D721Med (cell line): Measurements from ENCODE around the gene EIF4G3.
"Not testable (repeated sequence)": the region's sequence is repeated elsewhere in the genome, so short reads cannot be mapped to it uniquely, and the experiment has no call there.

Experiments used
- DNase-seq: peaks from one replicate; pipeline ENCODE4 v3.0.0; 2011; ENCODE audit warnings: low spot score; ENCODE audit not compliant: insufficient read length
- FAIRE-seq: peaks from 2 replicates; lab custom pipeline; 2011; peaks lifted over from hg19 to GRCh38; lab: Jason Lieb, UNC
- CTCF ChIP-seq: IDR thresholded peaks from 2 replicates; pipeline ENCODE4 v1.5.1; 2012; ENCODE audit warnings: mild to moderate bottlenecking, control low read depth; ENCODE audit not compliant: insufficient read depth; ENCODE audit errors: missing control alignments

The EIF4G3 gene

GRCh38 chr1:20819818-20820217, 356.9 kb downstream of the EIF4G3 start:
- DNase-seq (no peak), FAIRE-seq (no peak)
- no peak for TF ChIP-seq CTCF

- no peak for TF ChIP-seq CTCF
- no peak for DNase-seq
- no peak for FAIRE-seq
Observed at GRCh38 chr1:20814534-20814871, 362.2 kb downstream of the EIF4G3 start.

GRCh38 chr1:20811916-20812315, 364.8 kb downstream of the EIF4G3 start:
- no peak for FAIRE-seq

GRCh38 chr1:20793236-20793635, 383.5 kb downstream of the EIF4G3 start:
- no peak for TF ChIP-seq CTCF
- DNase-seq (no peak), FAIRE-seq (no peak)

More at GRCh38 chr1:20811916-20812315, 364.8 kb downstream of the EIF4G3 start:
- TF ChIP-seq CTCF = no peak
- DNase-seq = no peak

- TF ChIP-seq CTCF = no peak
- FAIRE-seq (no peak), DNase-seq (no peak)
Observed at GRCh38 chr1:20792196-20792595, 384.5 kb downstream of the EIF4G3 start.

- no peak for TF ChIP-seq CTCF
- FAIRE-seq (no peak), DNase-seq (no peak)
Observed at GRCh38 chr1:20790785-20791184, 385.9 kb downstream of the EIF4G3 start.

- not testable (repeated sequence) for DNase-seq, FAIRE-seq
Observed at GRCh38 chr1:20789598-20789997, 387.1 kb downstream of the EIF4G3 start.
